ENCODE measurements around the gene SOWAHB.
"Not testable (repeated sequence)": the region's sequence is repeated elsewhere in the genome, so short reads cannot be mapped to it uniquely, and the experiment has no call there.

SOWAHB gene

GRCh38 chr4:76886214-76886613 lies 11.7 kb downstream of the SOWAHB start:
- CTCF ChIA-PET = interaction anchor here (0.6 kb wide), 2 partner anchors 18 to 127 kb away, joined by 3 read pairs; no protein-coding TSS in a partner anchor
- H3K27ac ChIP-seq = no peak overlapping the region
- no peak for DNase-seq (ENCODE audit: low spot score)
- POLR2A ChIA-PET (ENCODE audit: low non-redundant PET) = no interaction called here
- no peak for TF ChIP-seq CTCF (conservative IDR thresholded peaks at IDR 0.05; ENCODE audit: low read depth)

- no peak for TF ChIP-seq CTCF (conservative IDR thresholded peaks at IDR 0.05; ENCODE audit: low read depth)
- ChIA-PET CTCF (no interaction called here), POLR2A (ENCODE audit: low non-redundant PET) (no interaction called here)
- no peak for DNase-seq (ENCODE audit: low spot score)
- H3K27ac ChIP-seq = no peak overlapping the region
Observed at GRCh38 chr4:76883147-76883546, 14.8 kb downstream of the SOWAHB start.

GRCh38 chr4:76882630-76883029 lies 15.3 kb downstream of the SOWAHB start:
- ChIA-PET POLR2A (ENCODE audit: low non-redundant PET) (no interaction called here), CTCF (no interaction called here)
- TF ChIP-seq CTCF (conservative IDR thresholded peaks at IDR 0.05; ENCODE audit: low read depth) = no peak
- DNase-seq (ENCODE audit: low spot score) = no peak
- H3K27ac ChIP-seq = no peak overlapping the region

- TF ChIP-seq CTCF (conservative IDR thresholded peaks at IDR 0.05; ENCODE audit: low read depth) = no peak
- peak; percentile 59 for DNase-seq (ENCODE audit: low spot score)
- POLR2A ChIA-PET (ENCODE audit: low non-redundant PET) = no interaction called here
- no peak overlapping the region for H3K27ac ChIP-seq
- CTCF ChIA-PET = interaction anchor here (0.7 kb wide), 1 partner anchor 12 kb away, joined by 3 read pairs; no protein-coding TSS in a partner anchor
Observed at GRCh38 chr4:76881375-76881774, 16.6 kb downstream of the SOWAHB start.

- DNase-seq (ENCODE audit: low spot score) = no peak
- no peak overlapping the region for H3K27ac ChIP-seq
- POLR2A ChIA-PET (ENCODE audit: low non-redundant PET) = no interaction called here
- CTCF ChIA-PET = interaction anchor here (0.7 kb wide), 1 partner anchor 141 kb away, joined by 3 read pairs; no protein-coding TSS in a partner anchor
- TF ChIP-seq CTCF (conservative IDR thresholded peaks at IDR 0.05; ENCODE audit: low read depth) = no peak
Observed at GRCh38 chr4:76879731-76880364, 18.1 kb downstream of the SOWAHB start.

GRCh38 chr4:76878641-76879165 lies 19.2 kb downstream of the SOWAHB start:
- DNase-seq (ENCODE audit: low spot score); CTCF ChIA-PET; H3K27ac ChIP-seq; POLR2A ChIA-PET (ENCODE audit: low non-redundant PET): not testable (repeated sequence)

- no peak overlapping the region for H3K27ac ChIP-seq
- peak; percentile 40 for DNase-seq (ENCODE audit: low spot score)
- ChIA-PET CTCF (interaction anchor here (0.6 kb wide), 1 partner anchor 368 kb away, joined by 3 read pairs; no protein-coding TSS in a partner anchor), POLR2A (ENCODE audit: low non-redundant PET) (no interaction called here)
- TF ChIP-seq CTCF (conservative IDR thresholded peaks at IDR 0.05; ENCODE audit: low read depth) = no peak
Observed at GRCh38 chr4:76874176-76874575, 23.8 kb downstream of the SOWAHB start.
